Putamen (tissue), 1 donor: ENCODE data around the gene KLHL10.
"Not testable (repeated sequence)": the region's sequence is repeated elsewhere in the genome, so short reads cannot be mapped to it uniquely, and the experiment has no call there.

Experiments used
- DNase-seq: peaks from one replicate; pipeline ENCODE4 v3.0.0-alpha.2; 2016; ENCODE audit warnings: low spot score

The KLHL10 gene

GRCh38 chr17:41851382-41851781, 13.8 kb downstream of the KLHL10 start:
- not testable (repeated sequence) for DNase-seq

GRCh38 chr17:41860254-41860931, 22.8 kb downstream of the KLHL10 start:
- no peak for DNase-seq

- DNase-seq, result no peak
Measured at GRCh38 chr17:41863074-41863848, 25.6 kb downstream of the KLHL10 start.

GRCh38 chr17:41864498-41864835, 26.8 kb downstream of the KLHL10 start:
- no peak for DNase-seq

- peak; percentile 92 for DNase-seq
Measured at GRCh38 chr17:41864836-41865595, 27.4 kb downstream of the KLHL10 start, which contains the start of gene KLHL11. KLHL11 (minus strand) TSS chr17:41865423; CDS start chr17:41865370, 53 bp downstream.

- DNase-seq, result no peak
Measured at GRCh38 chr17:41865596-41865893, 27.9 kb downstream of the KLHL10 start.

- no peak for DNase-seq
Measured at GRCh38 chr17:41868568-41868967, 30.9 kb downstream of the KLHL10 start.

GRCh38 chr17:41869426-41869825, 31.8 kb downstream of the KLHL10 start:
- DNase-seq, result no peak

GRCh38 chr17:41870097-41870496, 32.5 kb downstream of the KLHL10 start:
- DNase-seq, result no peak

- DNase-seq, result no peak
Measured at GRCh38 chr17:41870627-41871026, 33.0 kb downstream of the KLHL10 start.

- no peak for DNase-seq
Measured at GRCh38 chr17:41871789-41872188, 34.2 kb downstream of the KLHL10 start.

GRCh38 chr17:41873559-41874292, 36.1 kb downstream of the KLHL10 start:
- no peak for DNase-seq

GRCh38 chr17:41874293-41874670, 36.7 kb downstream of the KLHL10 start:
- not testable (repeated sequence) for DNase-seq

- DNase-seq, result no peak
Measured at GRCh38 chr17:41880130-41880529, 42.5 kb downstream of the KLHL10 start.

GRCh38 chr17:41882756-41883155, 45.1 kb downstream of the KLHL10 start:
- DNase-seq, result no peak

- DNase-seq, result no peak
Measured at GRCh38 chr17:41885733-41886132, 48.1 kb downstream of the KLHL10 start.

- DNase-seq, result no peak
Measured at GRCh38 chr17:41888332-41888965, 50.8 kb downstream of the KLHL10 start.

GRCh38 chr17:41891135-41892020, 53.8 kb downstream of the KLHL10 start:
- no peak for DNase-seq

- DNase-seq, result no peak
Measured at GRCh38 chr17:41892021-41892376, 54.4 kb downstream of the KLHL10 start.

GRCh38 chr17:41893384-41893783, 55.8 kb downstream of the KLHL10 start:
- no peak for DNase-seq

- DNase-seq, result no peak
Measured at GRCh38 chr17:41894791-41895331, 57.2 kb downstream of the KLHL10 start.
